ENCODE data around the gene CCSER2. TPM values are rescaled to one million over a fixed set of nuclear protein-coding genes. Genes with fewer than 3 reads are reported as not detected.
A peak's percentile ranks its signal among the peaks of the same experiment; 100 is the strongest.

The CCSER2 gene
- polyA plus RNA-seq, 2 of the 4 experiments (the other 2 are of a cell fraction), result 9.2 to 28.2 TPM

DNA sequence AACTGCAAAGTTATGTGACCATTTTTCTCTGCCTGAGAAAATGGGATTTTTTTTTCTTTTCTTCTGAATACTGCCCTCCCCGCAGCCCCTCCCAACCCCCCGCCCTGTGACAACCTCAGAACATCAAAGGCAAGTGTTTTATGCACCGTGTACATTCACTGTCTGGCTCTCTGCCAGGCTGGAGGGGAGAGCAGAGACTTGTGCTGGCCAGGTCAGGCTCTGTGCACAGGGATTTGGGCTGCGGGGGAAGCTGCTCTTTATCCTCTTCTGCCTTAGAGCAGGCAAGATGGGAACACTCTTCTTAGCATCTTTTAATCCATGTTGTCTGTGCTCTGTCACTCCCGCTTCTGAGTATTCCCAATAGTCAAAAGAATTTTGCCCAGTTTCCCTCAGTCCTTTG lies 195.1 kb downstream of the CCSER2 start:
- WGBS (ENCODE audit: missing lambda C conversion rate), result 66% methylated on average over 5 of the region's 5 CpGs
- 0 out of 3 replicates have a peak overlapping the region, but pooled peaks have one; percentile 0 for H3K4me2 ChIP-seq
- TF ChIP-seq ZFP36 (IDR thresholded peaks at IDR 0.05; ENCODE audit: borderline replicate concordance, partially characterized antibody) (no peak), MAZ (IDR thresholded peaks at IDR 0.05; ENCODE audit: borderline replicate concordance, low read depth, low read length) (no peak), HEYL (CRISPR knock-in tag; IDR thresholded peaks at IDR 0.05) (no peak), CTCF (IDR thresholded peaks at IDR 0.05) (no peak), RFX5 (IDR thresholded peaks at IDR 0.05) (no peak), GATA3 (IDR thresholded peaks at IDR 0.05; ENCODE audit: borderline replicate concordance) (no peak), CHD4 (IDR thresholded peaks at IDR 0.05; ENCODE audit: borderline replicate concordance) (no peak), HES2 (IDR thresholded peaks at IDR 0.05) (no peak), EHMT2 (IDR thresholded peaks at IDR 0.05; ENCODE audit: low read depth) (no peak)
- TF ChIP-seq, protein P1, sequence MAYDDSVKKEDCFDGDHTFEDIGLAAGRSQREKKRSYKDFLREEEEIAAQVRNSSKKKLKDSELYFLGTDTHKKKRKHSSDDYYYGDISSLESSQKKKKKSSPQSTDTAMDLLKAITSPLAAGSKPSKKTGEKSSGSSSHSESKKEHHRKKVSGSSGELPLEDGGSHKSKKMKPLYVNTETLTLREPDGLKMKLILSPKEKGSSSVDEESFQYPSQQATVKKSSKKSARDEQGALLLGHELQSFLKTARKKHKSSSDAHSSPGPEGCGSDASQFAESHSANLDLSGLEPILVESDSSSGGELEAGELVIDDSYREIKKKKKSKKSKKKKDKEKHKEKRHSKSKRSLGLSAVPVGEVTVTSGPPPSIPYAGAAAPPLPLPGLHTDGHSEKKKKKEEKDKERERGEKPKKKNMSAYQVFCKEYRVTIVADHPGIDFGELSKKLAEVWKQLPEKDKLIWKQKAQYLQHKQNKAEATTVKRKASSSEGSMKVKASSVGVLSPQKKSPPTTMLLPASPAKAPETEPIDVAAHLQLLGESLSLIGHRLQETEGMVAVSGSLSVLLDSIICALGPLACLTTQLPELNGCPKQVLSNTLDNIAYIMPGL (CRISPR knock-in tag; IDR thresholded peaks at IDR 0.05; ENCODE audit: borderline replicate concordance), result no peak
- H3K27ac ChIP-seq, result no peak overlapping the region
- H3K4me1 ChIP-seq, result peaks cover 15% of the 10 kb centered on the region
- ChIA-PET CTCF (interaction anchor here (1.2 kb wide), 4 partner anchors 10 to 14 kb away, joined by 4 to 8 read pairs (median 6); no protein-coding TSS in a partner anchor), POLR2A (no interaction called here)
- FAIRE-seq (no peak), DNase-seq (ENCODE audit: low read depth in 1 of 2, low spot score in 1 of 2) (no peak), ATAC-seq (peak in 1 of 2 experiments; percentile 47; a peak in 1 of 6 replicates)
- 0 out of 3 replicates have a peak, but pooled peaks cover 3% of the 10 kb centered on the region for H3K9me3 ChIP-seq
- no peak overlapping the region for H3K4me3 ChIP-seq

GRCh38 chr10:84524435-84524834 lies 196.0 kb downstream of the CCSER2 start:
- ATAC-seq (no peak), FAIRE-seq (no peak), DNase-seq (ENCODE audit: low read depth in 1 of 2, low spot score in 1 of 2) (no peak)
- no peak overlapping the region for H3K4me3 ChIP-seq
- TF ChIP-seq CBX2 (IDR thresholded peaks at IDR 0.05; ENCODE audit: borderline replicate concordance, low read depth) (no peak), HOXA7 (CRISPR knock-in tag; IDR thresholded peaks at IDR 0.05) (no peak), RNF2 (IDR thresholded peaks at IDR 0.05; ENCODE audit: borderline replicate concordance, low read depth) (no peak), POLR2A (IDR thresholded peaks at IDR 0.05; ENCODE audit: low read length) (no peak), RARB (CRISPR knock-in tag; IDR thresholded peaks at IDR 0.05) (no peak), CBX8 (IDR thresholded peaks at IDR 0.05) (no peak), RAD21 (conservative IDR thresholded peaks at IDR 0.05 in 1 of 2, IDR thresholded peaks at IDR 0.05 in 1 of 2) (no peak), RFX5 (IDR thresholded peaks at IDR 0.05) (no peak), POLR2AphosphoS2 (conservative IDR thresholded peaks at IDR 0.05; ENCODE audit: low read length) (no peak), NPAS2 (CRISPR knock-in tag; IDR thresholded peaks at IDR 0.05; ENCODE audit: borderline replicate concordance) (no peak), HEYL (CRISPR knock-in tag; IDR thresholded peaks at IDR 0.05) (no peak), EP300 (IDR thresholded peaks at IDR 0.05) (no peak), TFCP2L1 (CRISPR knock-in tag; IDR thresholded peaks at IDR 0.05) (no peak), MYC (IDR thresholded peaks at IDR 0.05; ENCODE audit: borderline replicate concordance, low read length) (no peak), NR3C1 (IDR thresholded peaks at IDR 0.05) (no peak), SMC3 (IDR thresholded peaks at IDR 0.05) (no peak), NFE2L2 (conservative IDR thresholded peaks at IDR 0.05; ENCODE audit: low read length) (no peak)
- TF ChIP-seq, protein P2, sequence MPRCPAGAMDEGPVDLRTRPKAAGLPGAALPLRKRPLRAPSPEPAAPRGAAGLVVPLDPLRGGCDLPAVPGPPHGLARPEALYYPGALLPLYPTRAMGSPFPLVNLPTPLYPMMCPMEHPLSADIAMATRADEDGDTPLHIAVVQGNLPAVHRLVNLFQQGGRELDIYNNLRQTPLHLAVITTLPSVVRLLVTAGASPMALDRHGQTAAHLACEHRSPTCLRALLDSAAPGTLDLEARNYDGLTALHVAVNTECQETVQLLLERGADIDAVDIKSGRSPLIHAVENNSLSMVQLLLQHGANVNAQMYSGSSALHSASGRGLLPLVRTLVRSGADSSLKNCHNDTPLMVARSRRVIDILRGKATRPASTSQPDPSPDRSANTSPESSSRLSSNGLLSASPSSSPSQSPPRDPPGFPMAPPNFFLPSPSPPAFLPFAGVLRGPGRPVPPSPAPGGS (IDR thresholded peaks at IDR 0.05), result no peak
- H3K4me1 ChIP-seq, result peaks cover 15% of the 10 kb centered on the region
- 0 out of 3 replicates have a peak, but pooled peaks cover 3% of the 10 kb centered on the region for H3K9me3 ChIP-seq
- no peak overlapping the region for H3K4me2 ChIP-seq
- ChIA-PET POLR2A (no interaction called here), CTCF (interaction anchor here (1.2 to 1.5 kb wide), 2 partner anchors 13 to 172 kb away, joined by 3 to 7 read pairs; no protein-coding TSS in a partner anchor)
- no peak overlapping the region for H3K27ac ChIP-seq

Measured in A549 (cell line).